Urothelium cell line (cell line): ENCODE data around the gene LECT2.

ENCODE experiments used
- DNase-seq: peaks from one replicate; pipeline ENCODE4 v3.0.0; 2011; ENCODE audit warnings: low spot score, mixed read lengths
- FAIRE-seq: peaks from 2 replicates; lab custom pipeline; 2011; peaks lifted over from hg19 to GRCh38; lab: Jason Lieb, UNC

The LECT2 gene

GRCh38 chr5:135954899-135955298, at the start of gene LECT2:
Gene LECT2 (minus strand): TSS chr5:135954983. CDS start chr5:135954833, 150 bp downstream.
- no peak for FAIRE-seq

GRCh38 chr5:136004436-136004835, 49.7 kb upstream of the LECT2 start:
- FAIRE-seq (no peak), DNase-seq (no peak)

More at GRCh38 chr5:135954899-135955298, at the start of gene LECT2:
- no peak for DNase-seq

GRCh38 chr5:136001466-136001981, 46.7 kb upstream of the LECT2 start:
- FAIRE-seq: no peak

GRCh38 chr5:136000932-136001331, 46.1 kb upstream of the LECT2 start:
- FAIRE-seq (no peak), DNase-seq (no peak)

More at GRCh38 chr5:136001466-136001981, 46.7 kb upstream of the LECT2 start:
- DNase-seq: no peak

GRCh38 chr5:136000147-136000546, 45.4 kb upstream of the LECT2 start:
- FAIRE-seq (no peak), DNase-seq (no peak)

- DNase-seq (peak; percentile 36), FAIRE-seq (no peak)
Measured at GRCh38 chr5:135999406-136000139, 44.8 kb upstream of the LECT2 start.

GRCh38 chr5:135998889-135999288, 44.1 kb upstream of the LECT2 start:
- DNase-seq (no peak), FAIRE-seq (no peak)

GRCh38 chr5:135997673-135998335, 43.0 kb upstream of the LECT2 start:
- no peak for FAIRE-seq
- DNase-seq: no peak

- FAIRE-seq: no peak
Measured at GRCh38 chr5:135996611-135997010, 41.8 kb upstream of the LECT2 start.

GRCh38 chr5:135995976-135996375, 41.2 kb upstream of the LECT2 start:
- no peak for DNase-seq
- no peak for FAIRE-seq

More at GRCh38 chr5:135996611-135997010, 41.8 kb upstream of the LECT2 start:
- no peak for DNase-seq

- FAIRE-seq: no peak
- DNase-seq: peak; percentile 48
Measured at GRCh38 chr5:135993880-135994636, 39.3 kb upstream of the LECT2 start.

- FAIRE-seq: no peak
Measured at GRCh38 chr5:135993335-135993879, 38.6 kb upstream of the LECT2 start.

GRCh38 chr5:135991429-135991828, 36.6 kb upstream of the LECT2 start:
- no peak for FAIRE-seq

More at GRCh38 chr5:135993335-135993879, 38.6 kb upstream of the LECT2 start:
- no peak for DNase-seq

GRCh38 chr5:135990528-135991255, 35.9 kb upstream of the LECT2 start:
- DNase-seq (no peak), FAIRE-seq (no peak)

More at GRCh38 chr5:135991429-135991828, 36.6 kb upstream of the LECT2 start:
- no peak for DNase-seq

GRCh38 chr5:135989686-135990085, 34.9 kb upstream of the LECT2 start:
- no peak for FAIRE-seq
- no peak for DNase-seq

GRCh38 chr5:135988546-135988945, 33.8 kb upstream of the LECT2 start:
- no peak for DNase-seq
- FAIRE-seq: no peak

- FAIRE-seq (no peak), DNase-seq (no peak)
Measured at GRCh38 chr5:135986891-135987401, 32.2 kb upstream of the LECT2 start.

- FAIRE-seq (no peak), DNase-seq (no peak)
Measured at GRCh38 chr5:135986401-135986800, 31.6 kb upstream of the LECT2 start.

GRCh38 chr5:135985951-135986350, 31.2 kb upstream of the LECT2 start:
- FAIRE-seq (no peak), DNase-seq (no peak)

GRCh38 chr5:135980620-135981019, 25.8 kb upstream of the LECT2 start:
- FAIRE-seq (no peak), DNase-seq (no peak)
